CD4-positive, alpha-beta T cell treated with Interleukin-21 for 1 hour (primary cell): ENCODE results near the gene XPO6.

Experiments
- DNase-seq: peaks from one replicate; pipeline ENCODE4 v3.0.0-alpha.2; 2020

XPO6 gene

DNA sequence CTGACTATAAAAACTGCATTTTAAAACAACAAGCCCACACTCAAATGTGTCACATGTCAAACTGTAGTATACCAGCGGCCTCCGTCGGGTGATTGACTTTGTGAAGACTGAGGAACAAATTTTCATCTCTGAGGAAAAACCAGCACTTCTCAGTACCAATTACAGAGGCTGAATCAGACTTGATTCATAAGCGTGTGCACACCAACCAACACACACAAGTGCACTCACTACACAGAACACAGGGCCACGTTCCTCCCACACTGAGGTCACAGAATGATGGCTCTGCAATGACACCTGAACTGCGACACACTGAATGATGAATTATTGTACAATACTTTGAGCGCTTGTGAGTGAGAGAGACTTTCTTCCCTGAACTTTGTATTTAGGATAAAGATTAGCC lies 29.6 kb downstream of the XPO6 start:
- no peak for DNase-seq

DNA sequence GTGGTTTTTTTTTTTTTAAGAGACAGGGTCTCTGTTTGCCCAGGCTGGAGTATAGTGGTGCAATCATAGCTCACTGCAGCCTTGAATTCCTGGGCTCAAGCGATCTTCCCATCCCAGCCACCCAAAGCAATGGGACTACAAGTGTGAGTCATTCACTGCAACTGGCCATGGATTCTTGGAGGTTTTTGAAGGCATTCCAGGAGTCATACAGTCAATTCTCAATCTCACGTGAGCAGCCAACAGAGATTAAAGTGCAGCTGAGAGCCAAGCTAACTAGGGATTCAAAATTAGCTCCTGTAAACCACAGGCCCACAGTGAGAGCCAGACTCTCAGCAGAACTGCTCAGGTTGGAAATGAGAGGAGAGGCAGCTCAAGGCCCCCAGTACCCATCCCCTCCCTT lies 30.2 kb downstream of the XPO6 start:
- no peak for DNase-seq

DNA sequence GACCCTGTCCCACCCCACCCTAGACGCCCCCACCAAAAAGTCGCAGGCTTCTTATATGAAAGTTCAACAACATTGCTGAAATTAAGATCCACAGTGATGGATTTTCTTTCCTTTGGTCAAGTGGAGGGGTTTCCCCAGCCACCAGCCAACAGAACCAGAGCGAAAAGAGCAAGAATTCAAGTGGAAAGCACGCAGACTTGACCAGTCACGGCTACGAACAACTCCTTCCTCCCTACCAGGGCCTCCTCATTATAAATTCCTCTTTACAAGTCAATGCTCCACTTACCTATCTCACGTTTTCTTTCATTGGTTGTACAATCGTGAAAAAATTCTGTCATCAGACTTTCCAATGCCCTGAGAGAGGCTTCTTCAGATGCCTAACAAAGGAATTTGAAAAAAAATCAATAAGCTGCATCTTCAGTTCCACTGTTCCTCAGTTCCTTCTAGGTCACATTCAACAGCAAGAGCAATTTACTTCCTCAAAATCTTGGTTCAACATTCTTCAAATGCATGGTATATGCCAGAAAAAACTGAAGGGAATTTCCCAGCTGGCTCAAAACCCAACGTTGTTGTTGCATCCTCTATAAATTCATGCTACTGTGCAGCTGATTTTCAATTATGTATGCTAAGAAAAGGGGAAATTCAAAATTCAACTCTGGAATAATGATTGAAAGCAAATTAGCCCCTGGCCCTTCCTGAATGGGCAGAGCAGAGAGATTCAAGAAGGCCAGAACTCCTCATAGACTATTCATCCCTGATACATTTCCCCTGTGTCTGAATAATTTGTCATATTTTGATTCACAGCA lies 30.9 kb downstream of the XPO6 start:
- peak; percentile 32 for DNase-seq

DNA sequence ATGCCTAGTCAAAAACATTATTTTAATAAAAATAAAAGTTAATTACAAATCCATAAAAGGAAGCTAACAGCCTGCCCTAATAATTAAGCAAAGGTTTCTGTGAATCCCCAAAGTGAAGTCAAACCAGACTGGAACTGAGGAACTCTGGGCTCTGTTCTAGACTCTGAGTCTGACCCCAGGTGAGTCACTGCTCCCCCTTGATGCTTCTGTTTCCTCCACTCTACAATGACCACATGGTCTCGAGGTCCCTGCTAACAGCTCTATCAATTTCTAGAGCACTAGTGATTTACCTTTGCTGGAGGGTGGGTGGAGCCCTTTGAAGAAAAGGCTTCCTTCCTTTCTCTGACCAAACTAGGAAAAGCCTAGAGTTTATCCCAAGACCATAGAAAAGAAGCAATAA lies 32.4 kb downstream of the XPO6 start:
- DNase-seq = no peak

DNA sequence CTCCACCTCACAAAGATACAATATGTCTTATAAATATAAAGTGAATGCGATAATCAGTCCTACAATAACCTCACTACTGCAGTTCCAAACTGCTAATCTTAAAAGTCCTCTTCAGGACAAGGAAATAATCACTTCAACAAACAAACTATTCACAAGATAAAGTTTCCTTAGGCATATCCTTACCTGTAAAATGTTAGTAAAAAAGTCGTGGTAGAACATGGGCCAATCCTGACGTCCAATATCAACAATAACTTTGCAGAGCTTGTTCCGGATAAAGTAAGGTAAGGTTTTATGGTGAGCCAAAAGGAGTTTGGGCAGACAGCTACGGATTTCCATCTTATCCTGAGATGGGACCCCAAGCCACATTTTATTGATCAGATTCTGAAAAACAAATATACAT lies 36.0 kb downstream of the XPO6 start:
- DNase-seq = no peak

DNA sequence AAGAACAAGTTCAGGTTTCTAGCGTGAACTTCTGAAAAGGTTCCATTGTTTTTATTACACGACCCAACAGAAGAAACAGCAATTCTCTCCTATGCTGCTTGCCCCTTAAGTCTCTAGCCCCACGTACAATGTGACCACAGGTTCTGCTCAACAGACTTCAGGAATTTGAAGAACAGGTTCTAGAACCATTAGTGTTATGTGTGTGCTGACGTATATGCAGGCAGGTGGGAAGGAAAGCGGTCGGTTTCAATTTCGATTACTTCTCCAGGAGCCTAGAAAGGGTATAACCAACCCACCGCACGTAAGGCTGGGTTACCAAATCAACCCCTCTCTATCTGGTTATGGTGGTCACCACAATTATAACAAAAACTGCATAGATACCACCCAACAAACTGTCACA lies 39.4 kb downstream of the XPO6 start:
- no peak for DNase-seq

DNA sequence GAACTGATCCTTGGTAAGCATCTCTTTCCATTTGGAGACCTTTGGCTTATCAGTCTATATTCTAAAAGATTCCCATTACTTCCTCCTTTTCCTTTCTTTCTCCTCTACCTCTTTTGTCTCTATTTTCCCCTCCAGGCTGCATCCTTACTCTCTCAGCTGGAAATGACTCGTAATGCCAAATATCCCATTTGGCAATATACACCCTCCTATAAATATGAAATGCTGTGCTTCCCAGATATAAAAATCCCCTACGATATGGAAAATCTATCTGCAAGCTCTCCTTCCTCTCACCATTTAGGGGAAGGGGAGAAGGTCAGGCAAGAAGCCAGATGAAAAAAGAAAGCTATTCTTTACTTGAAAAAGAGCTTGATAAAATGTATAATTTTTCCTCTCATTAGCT lies 39.9 kb downstream of the XPO6 start:
- DNase-seq = no peak

DNA sequence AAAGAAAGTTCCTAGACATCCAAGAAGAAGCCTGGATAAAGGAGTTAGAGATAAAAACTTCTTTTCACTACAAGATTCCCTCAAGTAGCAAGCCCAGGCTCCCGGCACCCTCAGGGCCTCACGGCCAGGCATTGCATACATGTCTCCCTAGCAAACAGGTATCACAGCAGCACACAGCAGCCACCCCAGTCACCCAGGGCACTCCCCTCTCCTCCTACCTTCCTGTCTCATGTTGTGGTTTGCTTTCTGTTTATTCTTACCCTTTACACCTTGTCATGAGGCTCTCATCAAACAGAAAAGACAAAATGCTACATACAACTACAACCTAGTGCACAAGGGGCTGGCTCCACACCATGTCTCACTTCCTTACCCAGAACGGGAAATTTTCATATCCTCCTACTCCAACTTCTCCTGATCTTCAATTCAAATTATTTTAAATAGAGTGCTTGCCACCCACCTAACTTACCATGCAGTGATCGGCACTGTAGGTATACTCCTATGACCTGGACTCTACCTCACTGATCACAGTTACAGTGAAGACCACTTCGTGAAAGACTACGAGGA lies 42.7 kb downstream of the XPO6 start:
- peak; percentile 63 for DNase-seq

DNA sequence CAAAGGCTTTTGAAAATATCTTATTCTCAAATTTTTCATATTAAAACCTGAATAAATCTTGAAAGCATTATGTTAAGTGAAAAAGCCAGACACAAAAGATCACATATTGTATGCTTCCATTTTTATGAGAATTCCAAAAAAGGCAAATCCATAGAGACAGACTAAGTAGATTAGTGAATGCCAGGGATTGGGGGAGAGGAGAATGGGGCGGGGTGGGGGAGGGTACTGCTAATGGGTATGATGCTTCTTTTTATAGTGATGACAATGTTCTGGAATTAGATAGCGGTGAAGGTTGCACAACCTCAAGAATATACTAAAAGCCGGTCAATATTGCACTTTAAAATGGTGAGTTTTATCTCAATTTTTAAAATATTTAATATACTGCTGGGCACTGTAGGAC lies 44.0 kb downstream of the XPO6 start:
- no peak for DNase-seq

DNA sequence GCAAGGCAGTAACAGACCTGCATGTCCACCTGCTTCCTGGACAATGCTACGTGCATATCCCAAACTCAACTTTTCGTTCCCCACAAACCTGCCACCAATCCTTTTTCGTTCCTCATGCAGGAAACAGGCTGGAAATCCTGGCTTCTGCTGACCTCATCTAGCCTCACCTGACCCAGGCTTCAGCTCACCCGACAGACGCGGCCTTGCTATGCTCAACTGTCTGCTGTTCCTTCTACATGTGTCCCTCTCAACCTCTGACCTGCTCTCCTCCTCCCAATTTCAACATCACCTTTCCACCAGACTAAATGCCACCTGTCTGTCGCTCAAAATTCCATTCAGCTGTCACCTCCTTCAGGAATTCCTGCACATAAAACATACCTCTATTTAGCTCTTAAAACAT lies 44.5 kb downstream of the XPO6 start:
- no peak for DNase-seq

DNA sequence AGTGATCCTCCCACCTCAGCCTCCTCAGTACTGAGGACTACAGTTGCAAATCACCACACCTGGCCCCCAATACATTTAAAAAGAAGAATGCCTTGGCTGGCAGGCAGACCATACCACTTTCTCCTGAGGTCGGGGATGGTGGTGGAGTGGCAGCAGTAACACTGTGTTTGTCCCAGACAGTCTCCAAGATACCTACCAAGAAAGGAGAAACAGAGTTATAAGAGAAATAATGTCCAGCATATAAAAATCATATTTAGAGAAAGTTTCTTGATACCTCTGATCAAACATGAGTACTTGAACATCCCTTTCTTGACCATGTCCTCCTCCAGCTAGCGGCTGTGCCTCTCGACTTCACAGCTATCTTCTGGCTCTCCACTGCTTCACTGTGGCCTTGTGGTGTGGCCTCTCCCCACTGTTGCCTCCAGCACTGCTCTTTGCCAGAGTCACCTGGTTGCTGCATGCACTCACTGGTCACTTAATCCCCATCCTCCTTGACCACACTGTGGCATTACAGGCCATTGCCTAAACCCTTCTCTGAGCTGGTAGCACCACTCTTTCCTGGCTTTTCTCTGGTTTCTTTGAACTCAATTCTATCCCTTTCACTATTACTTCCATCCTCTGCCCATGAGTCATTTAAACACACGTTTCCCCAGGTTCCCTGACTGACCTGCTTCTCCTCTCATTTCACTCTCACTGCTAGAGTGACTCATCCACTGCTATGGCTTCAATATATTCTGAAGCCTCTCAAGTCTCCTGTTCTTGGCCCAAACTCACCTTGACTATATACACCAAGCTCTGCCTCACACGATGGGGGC lies 45.2 kb downstream of the XPO6 start:
- no peak for DNase-seq

DNA sequence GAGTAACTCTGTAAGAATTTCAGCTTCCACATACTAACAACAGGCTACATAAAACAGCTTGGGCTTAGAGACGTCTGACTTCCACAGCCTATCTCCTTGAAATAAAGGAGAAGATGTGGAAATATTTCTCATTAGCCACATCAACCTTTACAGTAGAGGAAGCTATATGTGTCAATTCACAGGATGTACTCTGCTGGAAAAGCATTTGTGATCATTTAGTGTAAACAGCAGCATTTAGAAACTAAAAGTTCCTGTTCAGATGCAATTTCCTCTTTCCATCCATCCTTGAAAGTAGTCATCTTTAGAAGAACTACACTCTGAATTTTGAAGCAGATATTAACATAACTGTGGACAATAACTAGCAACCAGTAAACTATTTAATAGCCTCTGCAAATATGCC lies 46.2 kb downstream of the XPO6 start:
- DNase-seq = no peak

DNA sequence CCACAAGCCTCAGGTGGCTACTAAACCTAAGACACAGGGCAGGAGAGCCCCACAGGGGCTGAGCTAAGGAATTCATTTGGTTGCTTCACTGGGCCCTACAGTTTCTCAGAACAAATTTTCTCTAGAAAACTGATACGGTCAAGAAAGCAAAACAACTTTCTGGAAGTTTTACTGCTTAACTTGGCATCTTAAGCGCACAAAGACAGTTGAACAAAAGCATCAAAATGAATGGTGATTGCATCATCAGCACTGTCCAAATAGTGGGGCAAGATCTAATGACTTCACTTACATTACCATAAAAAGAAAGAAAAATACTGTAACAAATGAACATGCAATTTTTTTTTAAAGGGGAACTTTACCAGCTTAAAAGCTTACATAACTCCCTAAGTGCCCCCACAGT lies 47.6 kb downstream of the XPO6 start:
- no peak for DNase-seq

DNA sequence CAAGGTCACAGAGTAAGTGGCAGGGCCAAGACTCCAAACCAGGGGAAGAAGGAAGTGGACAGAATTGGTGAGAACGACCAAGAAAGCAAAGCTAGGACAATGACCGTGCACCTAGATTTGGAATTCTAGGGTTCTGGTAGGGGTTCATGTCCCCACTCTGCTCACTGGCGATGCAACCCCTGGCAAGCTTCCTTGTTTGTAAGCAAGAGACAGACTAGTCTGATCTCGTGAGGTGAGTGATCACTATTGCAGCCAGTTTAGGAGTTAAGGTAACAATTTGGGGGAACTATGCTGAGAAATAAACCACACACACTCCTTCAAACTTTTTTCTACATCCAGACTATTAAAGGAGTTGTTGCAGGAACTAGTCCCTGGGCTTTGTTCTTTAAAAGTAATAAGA lies 48.1 kb downstream of the XPO6 start:
- DNase-seq = no peak

DNA sequence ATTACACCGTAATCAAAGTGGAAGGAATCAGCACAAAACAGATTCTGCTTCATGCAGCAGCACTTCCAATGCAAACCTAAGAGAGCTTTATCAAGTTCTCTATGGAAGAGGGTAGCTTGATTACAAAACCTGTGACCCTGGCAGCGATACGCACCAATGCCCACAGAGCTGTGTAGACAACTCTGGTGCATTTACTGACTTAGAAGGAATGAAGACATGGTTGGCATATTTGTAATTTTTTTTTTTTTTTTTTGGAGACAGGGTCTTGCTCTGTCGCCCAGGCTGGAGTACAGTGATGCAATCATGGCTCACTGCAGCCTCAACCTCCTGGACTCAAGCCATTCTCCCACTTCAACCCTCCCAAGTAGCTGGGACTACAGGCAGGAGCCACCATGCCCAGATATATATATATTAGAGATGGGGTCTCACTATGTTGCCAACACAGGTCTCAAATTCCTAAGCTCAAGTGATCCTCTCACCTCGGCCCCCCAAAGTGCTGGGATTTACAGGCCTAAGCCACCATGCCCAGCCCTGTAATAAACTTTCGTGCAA lies 49.4 kb downstream of the XPO6 start:
- no peak for DNase-seq

DNA sequence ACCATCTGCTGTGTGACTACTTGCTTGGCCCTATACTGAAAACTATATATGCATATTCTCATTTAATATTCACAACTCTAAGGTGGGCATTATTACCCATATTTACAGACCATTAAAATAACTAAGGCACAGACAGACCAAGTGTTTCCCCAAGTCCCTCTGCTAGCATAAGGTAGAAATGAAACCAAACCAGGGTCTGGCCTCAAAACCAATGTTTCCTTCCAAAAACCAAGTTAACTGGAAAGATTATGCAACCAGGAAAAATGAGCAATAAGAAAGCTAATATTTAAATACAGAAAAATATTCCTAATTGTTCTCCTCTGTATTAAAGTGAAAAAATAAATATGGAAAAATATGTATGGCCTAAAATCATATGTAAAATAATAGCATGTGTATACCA lies 50.1 kb downstream of the XPO6 start:
- DNase-seq = no peak

DNA sequence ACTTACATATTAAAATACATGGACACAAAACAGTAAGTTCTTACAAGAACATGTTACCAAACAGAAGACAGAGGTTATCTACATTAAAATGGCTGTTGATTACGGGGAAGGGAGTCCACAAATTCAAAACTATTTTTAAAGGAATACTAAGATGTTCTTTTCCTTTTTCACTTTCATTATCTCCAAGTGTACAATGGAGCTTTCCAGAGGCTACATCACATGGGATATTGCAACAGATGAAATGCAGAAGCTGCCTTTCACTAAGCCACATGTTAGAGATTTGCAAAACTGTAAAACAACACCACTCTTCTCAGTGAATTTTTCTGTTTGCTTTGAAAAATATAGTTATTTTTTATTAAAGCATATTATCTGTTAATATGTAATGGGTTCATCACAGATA lies 53.6 kb downstream of the XPO6 start:
- DNase-seq = no peak

DNA sequence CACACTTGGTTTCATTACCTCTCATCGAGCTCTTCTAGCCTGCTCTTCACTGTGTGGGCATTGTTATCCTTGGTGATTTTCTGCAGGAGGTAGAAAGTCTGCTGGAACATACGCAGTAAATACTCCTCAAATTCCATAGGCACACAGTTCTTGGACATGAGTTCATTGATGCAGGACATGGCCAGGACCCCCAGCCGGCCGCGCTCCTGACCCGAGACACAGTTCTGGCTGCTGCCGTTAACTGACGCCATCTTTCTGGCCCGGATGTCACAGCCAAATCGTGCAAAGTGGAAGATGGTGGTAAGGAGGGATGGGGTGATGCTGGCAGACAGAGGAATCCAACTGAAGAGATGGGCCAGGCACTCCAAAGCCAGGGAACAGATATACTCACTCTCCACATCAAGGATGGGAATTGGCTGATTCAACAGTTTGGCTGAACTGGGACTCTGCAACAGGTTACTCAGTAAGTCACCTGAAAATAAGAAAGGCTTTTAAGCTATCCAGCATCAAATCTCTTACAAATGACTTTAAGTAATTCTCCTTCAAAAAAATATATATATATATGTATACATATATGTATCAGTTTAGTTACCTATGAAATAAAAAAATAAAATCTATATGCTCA lies 55.6 kb downstream of the XPO6 start:
- DNase-seq = no peak

DNA sequence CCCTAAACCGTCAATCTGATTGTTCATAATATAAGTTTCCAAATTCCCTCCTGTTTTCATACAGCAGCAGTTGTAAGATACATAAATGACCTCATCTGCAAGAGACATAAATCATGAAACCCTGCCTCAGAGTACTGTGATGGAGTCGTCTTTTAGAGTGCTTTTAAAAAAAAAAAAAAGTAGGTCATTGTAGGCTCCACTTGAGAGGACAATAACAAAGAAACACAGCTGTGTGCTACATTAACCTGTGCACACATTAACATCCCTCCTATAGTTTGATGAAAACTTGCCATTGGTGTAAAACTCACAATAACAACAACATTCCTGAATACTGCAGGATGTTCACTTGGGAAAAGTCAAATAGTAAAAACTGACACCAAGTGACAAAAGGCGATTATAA lies 56.5 kb downstream of the XPO6 start:
- no peak for DNase-seq

DNA sequence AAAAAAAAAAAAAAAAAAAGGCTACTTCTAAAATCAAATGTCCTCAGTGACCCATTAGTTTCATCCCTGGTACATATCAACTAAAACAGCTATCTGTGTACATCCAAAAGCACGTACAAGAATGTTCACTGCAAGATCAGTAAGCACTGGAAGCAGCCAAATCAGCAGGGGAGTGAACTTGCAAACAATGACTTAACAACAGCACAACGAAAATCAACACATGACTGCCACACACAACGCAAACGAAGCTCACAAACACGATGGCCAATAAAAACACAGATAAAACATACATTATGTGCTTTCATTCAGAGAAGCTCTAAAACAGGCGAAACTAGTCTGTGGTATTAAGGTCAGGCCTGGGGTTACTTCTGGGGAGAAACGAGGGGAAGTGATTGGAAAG lies 60.6 kb downstream of the XPO6 start:
- no peak for DNase-seq

DNA sequence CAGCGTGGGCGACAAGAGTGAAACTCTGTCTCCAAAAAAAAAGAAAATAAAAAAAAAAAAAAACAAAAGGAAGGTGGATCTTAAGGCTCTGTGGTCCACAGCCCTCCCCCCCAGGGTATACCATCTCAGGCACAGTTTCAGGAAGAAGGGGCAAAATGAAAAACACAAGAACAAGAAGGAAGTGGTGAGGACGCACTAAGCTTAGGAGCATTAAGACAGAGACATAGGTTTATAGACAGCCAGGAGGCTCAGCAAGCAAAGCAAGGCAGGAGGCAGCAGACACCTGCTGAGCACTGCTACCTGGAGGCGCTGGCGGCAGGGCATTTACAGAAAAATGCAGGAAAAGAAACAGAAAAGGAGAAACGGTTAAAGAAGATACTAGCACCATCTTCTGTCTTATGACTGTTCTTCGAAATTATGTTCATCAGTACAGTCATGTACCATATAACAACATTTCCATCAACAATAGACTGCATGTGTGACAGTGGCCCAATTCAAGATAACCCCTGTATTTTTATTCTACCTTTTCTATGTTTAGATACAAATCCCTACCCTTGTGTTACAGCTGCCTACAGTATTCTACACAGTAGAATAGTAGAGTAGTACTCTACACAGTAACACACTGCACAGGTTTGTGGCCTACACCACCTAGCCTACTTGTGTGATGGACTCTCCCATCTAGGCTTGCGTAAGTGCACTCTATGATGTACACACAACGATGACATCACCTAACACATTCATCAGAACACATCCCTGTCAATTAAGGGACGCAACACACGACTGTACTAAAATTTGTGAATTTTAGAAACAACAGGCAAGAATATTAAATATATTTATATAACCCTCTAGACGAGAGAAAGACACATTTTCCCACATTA lies 62.5 kb downstream of the XPO6 start:
- peak; percentile 32 for DNase-seq

DNA sequence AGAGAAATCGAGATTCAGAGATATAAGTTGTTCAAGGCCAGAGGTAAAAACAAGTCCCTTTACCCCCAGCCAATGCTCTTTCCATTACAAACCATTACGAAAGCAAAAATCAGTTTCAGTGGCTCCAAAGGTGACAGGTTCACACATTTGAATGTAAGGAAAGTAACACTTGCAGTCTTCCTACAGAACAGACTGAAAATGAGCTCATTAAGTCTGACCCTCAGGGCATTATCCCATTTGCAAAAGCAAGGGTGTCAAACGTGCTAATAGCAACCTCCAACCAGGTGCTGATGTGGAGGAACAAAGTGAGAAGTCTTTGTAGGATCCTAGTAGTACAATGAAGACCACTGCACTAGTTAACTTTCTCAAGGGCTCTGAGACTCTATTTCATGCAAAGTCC lies 65.2 kb downstream of the XPO6 start:
- no peak for DNase-seq
